H9 (cell line): Measurements from ENCODE around the gene DUOX1. TPM values are rescaled to one million over a fixed set of nuclear protein-coding genes. Genes with fewer than 3 reads are reported as not detected.

Experiments
- DNase-seq: peaks from one replicate; pipeline ENCODE4 v3.0.0-alpha.2; 2017
- H2AFZ ChIP-seq: one replicate; pipeline ENCODE4 v1.6.1; 2013; ENCODE audit warnings: mild to moderate bottlenecking, low read length, control low read depth, moderate library complexity
- H2AK5ac ChIP-seq: 2 replicates; pipeline ENCODE4 v1.6.1; 2013; ENCODE audit warnings: low read length, control low read depth, mixed read lengths; ENCODE audit not compliant: insufficient read length
- H2BK120ac ChIP-seq: one replicate; pipeline ENCODE4 v1.6.1; 2013; ENCODE audit warnings: low read depth, mild to moderate bottlenecking, low read length, control low read depth, inconsistent platforms; ENCODE audit not compliant: poor library complexity, severe bottlenecking
- H2BK12ac ChIP-seq: 2 replicates; pipeline ENCODE4 v1.6.1; 2013; ENCODE audit warnings: low read length, control low read depth, mixed read lengths, low read depth; ENCODE audit not compliant: insufficient read length
- H2BK15ac ChIP-seq: 2 replicates; pipeline ENCODE4 v1.6.1; 2013; ENCODE audit warnings: low read depth, low read length, control low read depth
- H2BK20ac ChIP-seq: one replicate; pipeline ENCODE4 v1.6.1; 2013; ENCODE audit warnings: low read depth, mild to moderate bottlenecking, low read length, control low read depth, inconsistent platforms; ENCODE audit not compliant: poor library complexity, severe bottlenecking
- H2BK5ac ChIP-seq: 2 replicates; pipeline ENCODE4 v1.6.1; 2013; ENCODE audit warnings: low read length, control low read depth, mixed read lengths; ENCODE audit not compliant: insufficient read length
- H3K14ac ChIP-seq: 2 replicates; pipeline ENCODE4 v1.6.1; 2013; ENCODE audit warnings: low read length, control low read depth; ENCODE audit not compliant: insufficient read depth
- H3K18ac ChIP-seq: 2 replicates; pipeline ENCODE4 v1.6.1; 2013; ENCODE audit warnings: low read depth, mild to moderate bottlenecking, mixed read lengths, low read length, control low read depth; ENCODE audit not compliant: insufficient read length
- H3K23ac ChIP-seq: 2 replicates; pipeline ENCODE4 v1.6.1; 2013; ENCODE audit warnings: low read length, control low read depth, mixed read lengths, low read depth; ENCODE audit not compliant: insufficient read length
- H3K23me2 ChIP-seq: 2 replicates; pipeline ENCODE4 v1.6.1; 2013; ENCODE audit warnings: low read depth, mild to moderate bottlenecking, mixed read lengths, low read length, control low read depth; ENCODE audit not compliant: insufficient read length, poor library complexity, severe bottlenecking
- H3K27ac ChIP-seq: 2 replicates; pipeline ENCODE4 v1.5.1; 2013; ENCODE audit warnings: low read length, control low read depth, mixed read lengths, low read depth; ENCODE audit not compliant: insufficient read length
- H3K27me3 ChIP-seq: 2 replicates; pipeline ENCODE4 v1.6.1; 2013; ENCODE audit warnings: low read length, control low read depth, inconsistent platforms; ENCODE audit not compliant: insufficient read depth
- H3K4ac ChIP-seq: 2 replicates; pipeline ENCODE4 v1.6.1; 2013; ENCODE audit warnings: low read depth, mild to moderate bottlenecking, control low read depth, inconsistent platforms, low read length, moderate library complexity
- H3K4me1 ChIP-seq: 2 replicates; pipeline ENCODE4 v1.6.1; 2013; ENCODE audit warnings: low read length, control low read depth, inconsistent platforms; ENCODE audit not compliant: insufficient read depth
- H3K4me2 ChIP-seq: 2 replicates; pipeline ENCODE4 v1.6.1; 2013; ENCODE audit warnings: low read length, control low read depth, mixed read lengths; ENCODE audit not compliant: insufficient read length, insufficient read depth
- H3K56ac ChIP-seq: 2 replicates; pipeline ENCODE4 v1.6.1; 2013; ENCODE audit warnings: low read depth, mild to moderate bottlenecking, mixed read lengths, low read length, control low read depth; ENCODE audit not compliant: insufficient read length
- H3K79me1 ChIP-seq: 2 replicates; pipeline ENCODE4 v1.6.1; 2013; ENCODE audit warnings: low read depth, mild to moderate bottlenecking, moderate library complexity, low read length, control low read depth, inconsistent platforms; ENCODE audit not compliant: insufficient read depth, poor library complexity, severe bottlenecking
- H3K79me2 ChIP-seq: 2 replicates; pipeline ENCODE4 v1.6.1; 2013; ENCODE audit warnings: low read length, control low read depth, inconsistent platforms; ENCODE audit not compliant: insufficient read depth
- H3K9ac ChIP-seq: 2 replicates; pipeline ENCODE4 v1.6.1; 2013; ENCODE audit warnings: low read length, control low read depth, mixed read lengths; ENCODE audit not compliant: insufficient read length; ENCODE audit errors: extremely low read depth
- H3K9me3 ChIP-seq: one replicate; pipeline ENCODE4 v1.6.1; 2013; ENCODE audit warnings: low read depth, low read length, inconsistent platforms; ENCODE audit not compliant: control insufficient read depth
- H3T11ph ChIP-seq: one replicate; pipeline ENCODE4 v1.6.1; 2013; ENCODE audit warnings: mild to moderate bottlenecking, low read length, control low read depth, inconsistent platforms
- H4K20me1 ChIP-seq: one replicate; pipeline ENCODE4 v1.6.1; 2013; ENCODE audit not compliant: control insufficient read depth, insufficient read length, insufficient read depth
- H4K5ac ChIP-seq: 2 replicates; pipeline ENCODE4 v1.6.1; 2013; ENCODE audit warnings: low read depth, mild to moderate bottlenecking, mixed read lengths, low read length, control low read depth; ENCODE audit not compliant: insufficient read length
- H4K8ac ChIP-seq: replicated peaks from 2 replicates; pipeline ENCODE4 v1.6.1; 2013; ENCODE audit warnings: low read length, control low read depth, mixed read lengths, low read depth; ENCODE audit not compliant: insufficient read length
- H4K91ac ChIP-seq: 2 replicates; pipeline ENCODE4 v1.6.1; 2013; ENCODE audit warnings: low read depth, mild to moderate bottlenecking, moderate library complexity, mixed read lengths, low read length, control low read depth; ENCODE audit not compliant: insufficient read length
- H3K27ac Mint-ChIP-seq, 3 experiments: 2 replicates in 2 of 3; 3 replicates in 1 of 3; pipeline ENCODE4 v1.8.0; 2020 to 2021; ENCODE audit warnings: mixed read lengths in 3 of 3, mild to moderate bottlenecking in 1 of 3, moderate library complexity in 1 of 3
- H3K27me3 Mint-ChIP-seq: 2 replicates; pipeline ENCODE4 v1.8.0; 2021; ENCODE audit warnings: low read depth, mild to moderate bottlenecking, moderate library complexity, mixed read lengths
- H3K36me3 Mint-ChIP-seq, 3 experiments: 2 replicates in 2 of 3; 3 replicates in 1 of 3; pipeline ENCODE4 v1.8.0; 2020 to 2021; ENCODE audit warnings: low read depth in 3 of 3, mixed read lengths in 3 of 3; ENCODE audit not compliant: insufficient read depth in 1 of 3
- H3K4me1 Mint-ChIP-seq, 2 experiments: 2 replicates each; pipeline ENCODE4 v1.8.0; 2020; ENCODE audit warnings: mixed read lengths in 2 of 2
- H3K4me3 Mint-ChIP-seq, 2 experiments: 2 replicates in 1 of 2; 3 replicates in 1 of 2; pipeline ENCODE4 v1.8.0; 2020 to 2021; ENCODE audit warnings: mild to moderate bottlenecking in 2 of 2, mixed read lengths in 2 of 2, moderate library complexity in 1 of 2
- H3K9me3 Mint-ChIP-seq, 2 experiments: 2 replicates in 1 of 2; 3 replicates in 1 of 2; pipeline ENCODE4 v1.8.0; 2020; ENCODE audit warnings: mild to moderate bottlenecking in 2 of 2, mixed read lengths in 2 of 2, moderate library complexity in 1 of 2
- WGBS: extraction: QIAGEN DNeasy Blood & Tissue Kit; methylation state at CpG from one replicate; pipeline ENCODE4 v1.1.7; 2013; ENCODE audit warnings: missing lambda C conversion rate, low lambda C conversion rate, mixed read lengths; ENCODE audit not compliant: insufficient read length; ENCODE audit errors: extremely low coverage; 5-methylcytosine and 5-hydroxymethylcytosine counted together
- total RNA-seq: library from RNA; stranded (reverse); gene quantifications from 2 replicates; pipeline ENCODE4 v1.2.1, GENCODE V29; 2021
- TF ChIP-seq, protein P1 (sequence below): fragments of 200-600 bp; sonication (generic); conservative IDR thresholded peaks from 3 replicates; pipeline ENCODE4 v1.8.0; 2021; ENCODE audit warnings: antibody characterized with exemption, mild to moderate bottlenecking

The DUOX1 gene
- total RNA-seq, 1 experiment from 2014 or later: 2.6 TPM

GRCh38 chr15:45212493-45212892 lies 82.7 kb downstream of the DUOX1 start:
- no peaks in the 10 kb centered on the region for H3K4me1 Mint-ChIP-seq
- Histone ChIP-seq H4K5ac (no peak overlapping the region), H3K18ac (no peak overlapping the region), H2AK5ac (no peak overlapping the region), H3K4ac (no peak overlapping the region), H2BK12ac (no peak overlapping the region), H3K79me2 (no peaks in the 10 kb centered on the region), H3K79me1 (no peaks in the 10 kb centered on the region), H3K56ac (no peak overlapping the region), H3K27ac (no peak overlapping the region), H2BK15ac (no peak overlapping the region), H3K23me2 (no peaks in the 10 kb centered on the region), H3K9ac (no peak overlapping the region), H2BK120ac (no peak overlapping the region), H3K9me3 (no peaks in the 10 kb centered on the region), H3K14ac (no peak overlapping the region), H4K91ac (no peak overlapping the region), H3K23ac (no peak overlapping the region), H3K4me2 (no peak overlapping the region), H2BK5ac (no peak overlapping the region), H3K27me3 (no peaks in the 10 kb centered on the region), H2AFZ (no peak overlapping the region), H3T11ph (no peak overlapping the region), H4K20me1 (no peaks in the 10 kb centered on the region), H3K4me1 (no peaks in the 10 kb centered on the region), H4K8ac (no peak overlapping the region), H2BK20ac (no peak overlapping the region)
- TF ChIP-seq, protein P1, sequence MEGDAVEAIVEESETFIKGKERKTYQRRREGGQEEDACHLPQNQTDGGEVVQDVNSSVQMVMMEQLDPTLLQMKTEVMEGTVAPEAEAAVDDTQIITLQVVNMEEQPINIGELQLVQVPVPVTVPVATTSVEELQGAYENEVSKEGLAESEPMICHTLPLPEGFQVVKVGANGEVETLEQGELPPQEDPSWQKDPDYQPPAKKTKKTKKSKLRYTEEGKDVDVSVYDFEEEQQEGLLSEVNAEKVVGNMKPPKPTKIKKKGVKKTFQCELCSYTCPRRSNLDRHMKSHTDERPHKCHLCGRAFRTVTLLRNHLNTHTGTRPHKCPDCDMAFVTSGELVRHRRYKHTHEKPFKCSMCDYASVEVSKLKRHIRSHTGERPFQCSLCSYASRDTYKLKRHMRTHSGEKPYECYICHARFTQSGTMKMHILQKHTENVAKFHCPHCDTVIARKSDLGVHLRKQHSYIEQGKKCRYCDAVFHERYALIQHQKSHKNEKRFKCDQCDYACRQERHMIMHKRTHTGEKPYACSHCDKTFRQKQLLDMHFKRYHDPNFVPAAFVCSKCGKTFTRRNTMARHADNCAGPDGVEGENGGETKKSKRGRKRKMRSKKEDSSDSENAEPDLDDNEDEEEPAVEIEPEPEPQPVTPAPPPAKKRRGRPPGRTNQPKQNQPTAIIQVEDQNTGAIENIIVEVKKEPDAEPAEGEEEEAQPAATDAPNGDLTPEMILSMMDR: no peak
- no peak overlapping the region for H3K4me3 Mint-ChIP-seq
- no peak overlapping the region for H3K27ac Mint-ChIP-seq
- no peak for DNase-seq
- peaks cover 13% of the 10 kb centered on the region for H3K27me3 Mint-ChIP-seq
- no peaks in the 10 kb centered on the region for H3K36me3 Mint-ChIP-seq
- peaks cover 0 to 4% of the 10 kb centered on the region in 2 experiments; a peak in 2 of 5 replicates for H3K9me3 Mint-ChIP-seq
- no CpG with 5 or more reads among the region's 1 CpG for WGBS

Other genes starting within 250 kb of the DUOX1 start
- not detected in 2 replicates for gene TERB2, start 173.3 kb upstream of the DUOX1 start, total RNA-seq
- gene SORD, start 106.8 kb upstream of the DUOX1 start, total RNA-seq: 35.2 and 37.9 TPM in 2 replicates
- 0.29 and 0.42 TPM in 2 replicates for gene DUOX2, start 15.8 kb upstream of the DUOX1 start, total RNA-seq
- not detected in 2 replicates for gene DUOXA2, start 15.7 kb upstream of the DUOX1 start, total RNA-seq
- gene DUOXA1, start 115 bp upstream of the DUOX1 start, total RNA-seq: 1.2 and 1.3 TPM in 2 replicates
- 21.7 and 22.3 TPM in 2 replicates for gene SHF, start 58.0 kb downstream of the DUOX1 start, total RNA-seq
- not detected in 2 replicates for gene SLC28A2, start 122.2 kb downstream of the DUOX1 start, total RNA-seq
- gene GATM, start 248.6 kb downstream of the DUOX1 start, total RNA-seq: 9.0 and 10.7 TPM in 2 replicates